Activated naive CD8-positive, alpha-beta T cell (primary cell): ENCODE results near the gene FGD3.

ENCODE experiments used
- H3K27ac Mint-ChIP-seq: one replicate; pipeline ENCODE4 v1.8.0; 2021; ENCODE audit warnings: mixed read lengths
- H3K27me3 Mint-ChIP-seq: one replicate; pipeline ENCODE4 v1.8.0; 2021; ENCODE audit warnings: mixed read lengths
- H3K36me3 Mint-ChIP-seq: one replicate; pipeline ENCODE4 v1.8.0; 2021; ENCODE audit warnings: mixed read lengths
- H3K4me1 Mint-ChIP-seq: one replicate; pipeline ENCODE4 v1.8.0; 2021; ENCODE audit warnings: low read depth, mixed read lengths
- H3K4me3 Mint-ChIP-seq: one replicate; pipeline ENCODE4 v1.8.0; 2021; ENCODE audit warnings: mild to moderate bottlenecking, mixed read lengths
- H3K9me3 Mint-ChIP-seq: one replicate; pipeline ENCODE4 v1.8.0; 2021; ENCODE audit warnings: low read depth, mixed read lengths

FGD3 gene

GRCh38 chr9:93050231-93050630, 102.9 kb downstream of the FGD3 start:
- H3K27me3 Mint-ChIP-seq, result no peaks in the 10 kb centered on the region
- H3K4me3 Mint-ChIP-seq, result no peak overlapping the region
- no peaks in the 10 kb centered on the region for H3K36me3 Mint-ChIP-seq
- no peaks in the 10 kb centered on the region for H3K9me3 Mint-ChIP-seq
- peaks cover 40% of the 10 kb centered on the region for H3K4me1 Mint-ChIP-seq
- H3K27ac Mint-ChIP-seq, result no peak overlapping the region

GRCh38 chr9:93051680-93052089, 104.4 kb downstream of the FGD3 start:
- no peaks in the 10 kb centered on the region for H3K36me3 Mint-ChIP-seq
- H3K27me3 Mint-ChIP-seq, result no peaks in the 10 kb centered on the region
- H3K27ac Mint-ChIP-seq, result no peak overlapping the region
- no peaks in the 10 kb centered on the region for H3K9me3 Mint-ChIP-seq
- peaks cover 43% of the 10 kb centered on the region for H3K4me1 Mint-ChIP-seq
- H3K4me3 Mint-ChIP-seq, result no peak overlapping the region

GRCh38 chr9:93052791-93053540, 105.6 kb downstream of the FGD3 start:
- H3K27me3 Mint-ChIP-seq, result no peaks in the 10 kb centered on the region
- peak overlapping the region; percentile 28 for H3K27ac Mint-ChIP-seq
- no peak overlapping the region for H3K4me3 Mint-ChIP-seq
- no peaks in the 10 kb centered on the region for H3K9me3 Mint-ChIP-seq
- H3K36me3 Mint-ChIP-seq, result no peaks in the 10 kb centered on the region
- peaks cover 47% of the 10 kb centered on the region for H3K4me1 Mint-ChIP-seq

- Mint-ChIP-seq H3K4me1 (peaks cover 45% of the 10 kb centered on the region), H3K27ac (no peak overlapping the region), H3K36me3 (no peaks in the 10 kb centered on the region), H3K27me3 (no peaks in the 10 kb centered on the region), H3K4me3 (no peak overlapping the region), H3K9me3 (no peaks in the 10 kb centered on the region)
Observed at GRCh38 chr9:93053781-93054331, 106.5 kb downstream of the FGD3 start.

- Mint-ChIP-seq H3K27ac (peak overlapping the region; percentile 64), H3K27me3 (no peaks in the 10 kb centered on the region), H3K9me3 (no peaks in the 10 kb centered on the region), H3K4me3 (no peak overlapping the region), H3K4me1 (peaks cover 43% of the 10 kb centered on the region), H3K36me3 (no peaks in the 10 kb centered on the region)
Observed at GRCh38 chr9:93054758-93055704, 107.7 kb downstream of the FGD3 start.

- peak overlapping the region; percentile 49 for H3K4me3 Mint-ChIP-seq
- H3K9me3 Mint-ChIP-seq, result no peaks in the 10 kb centered on the region
- no peaks in the 10 kb centered on the region for H3K36me3 Mint-ChIP-seq
- no peaks in the 10 kb centered on the region for H3K27me3 Mint-ChIP-seq
- peaks cover 64% of the 10 kb centered on the region for H3K4me1 Mint-ChIP-seq
- H3K27ac Mint-ChIP-seq, result peak overlapping the region; percentile 86
Observed at GRCh38 chr9:93057042-93057702, 109.8 kb downstream of the FGD3 start.

- peak overlapping the region; percentile 78 for H3K4me3 Mint-ChIP-seq
- H3K4me1 Mint-ChIP-seq, result peaks cover 69% of the 10 kb centered on the region
- no peaks in the 10 kb centered on the region for H3K36me3 Mint-ChIP-seq
- no peaks in the 10 kb centered on the region for H3K27me3 Mint-ChIP-seq
- peak overlapping the region; percentile 86 for H3K27ac Mint-ChIP-seq
- no peaks in the 10 kb centered on the region for H3K9me3 Mint-ChIP-seq
Observed at GRCh38 chr9:93057703-93058354, 110.5 kb downstream of the FGD3 start.

- Mint-ChIP-seq H3K9me3 (no peaks in the 10 kb centered on the region), H3K27ac (peak within 1 kb of the TSS; percentile 98), H3K36me3 (no peaks in the 10 kb centered on the region), H3K27me3 (no peaks in the 10 kb centered on the region), H3K4me1 (peaks cover 67% of the 10 kb centered on the region), H3K4me3 (peak within 1 kb of the TSS; percentile 91)
Observed at GRCh38 chr9:93058355-93059010, 111.2 kb downstream of the FGD3 start, which contains the start of gene SUSD3. Gene SUSD3 (plus strand): TSS chr9:93058701. CDS start chr9:93058743, 42 bp downstream.

GRCh38 chr9:93059011-93059714, 111.8 kb downstream of the FGD3 start:
- H3K4me1 Mint-ChIP-seq, result peaks cover 68% of the 10 kb centered on the region
- peak overlapping the region; percentile 98 for H3K27ac Mint-ChIP-seq

GRCh38 chr9:93059715-93060578, 112.6 kb downstream of the FGD3 start:
- H3K27ac Mint-ChIP-seq, result peak overlapping the region; percentile 98
- no peaks in the 10 kb centered on the region for H3K36me3 Mint-ChIP-seq
- peak overlapping the region; percentile 91 for H3K4me3 Mint-ChIP-seq
- peaks cover 70% of the 10 kb centered on the region for H3K4me1 Mint-ChIP-seq
- no peaks in the 10 kb centered on the region for H3K9me3 Mint-ChIP-seq
- H3K27me3 Mint-ChIP-seq, result no peaks in the 10 kb centered on the region

More at GRCh38 chr9:93059011-93059714, 111.8 kb downstream of the FGD3 start:
- Mint-ChIP-seq H3K27me3 (no peaks in the 10 kb centered on the region), H3K9me3 (no peaks in the 10 kb centered on the region), H3K4me3 (peak overlapping the region; percentile 91), H3K36me3 (no peaks in the 10 kb centered on the region)

- H3K9me3 Mint-ChIP-seq, result no peaks in the 10 kb centered on the region
- no peaks in the 10 kb centered on the region for H3K36me3 Mint-ChIP-seq
- peaks cover 72% of the 10 kb centered on the region for H3K4me1 Mint-ChIP-seq
- peak overlapping the region; percentile 98 for H3K27ac Mint-ChIP-seq
- H3K4me3 Mint-ChIP-seq, result peak overlapping the region; percentile 91
- H3K27me3 Mint-ChIP-seq, result no peaks in the 10 kb centered on the region
Observed at GRCh38 chr9:93060746-93061259, 113.5 kb downstream of the FGD3 start.

- Mint-ChIP-seq H3K4me1 (peaks cover 73% of the 10 kb centered on the region), H3K27me3 (no peaks in the 10 kb centered on the region), H3K27ac (peak overlapping the region; percentile 98), H3K9me3 (no peaks in the 10 kb centered on the region), H3K4me3 (peak overlapping the region; percentile 91), H3K36me3 (no peaks in the 10 kb centered on the region)
Observed at GRCh38 chr9:93061260-93061751, 114.0 kb downstream of the FGD3 start.
